Right kidney (tissue), 9 donors: Measurements from ENCODE around the gene KRTAP21-3.
"Not testable (repeated sequence)": the region's sequence is repeated elsewhere in the genome, so short reads cannot be mapped to it uniquely, and the experiment has no call there.

Source experiments
- DNase-seq: peaks from one replicate; pipeline ENCODE4 v3.0.0-alpha.2; 2016
- long read RNA-seq, 8 donors: transcript quantifications; one replicate each; lab custom pipeline, GENCODE V29; 2026

Gene KRTAP21-3, protein sequence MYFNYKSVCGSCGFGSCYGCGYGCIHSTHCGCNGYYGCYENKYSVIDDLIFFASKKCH
- long read RNA-seq, donor 1 = 0 reads
- long read RNA-seq, donor 2 = 0 reads
- long read RNA-seq, donor 3 = 0 reads
- long read RNA-seq, donor 4 = 0 reads
- long read RNA-seq, donor 5 = 0 reads
- long read RNA-seq, donor 6 = 0 reads
- long read RNA-seq, donor 7 = 0 reads
- long read RNA-seq, donor 8 = 0 reads

- no peak for DNase-seq
These were observed at the start of gene KRTAP21-3 for GRCh38 chr21:30718239-30718909. Gene KRTAP21-3 (minus strand): TSS chr21:30718777. CDS start chr21:30718759, 18 bp downstream.

- no peak for DNase-seq
These were observed 42.2 kb upstream of the KRTAP21-3 start for GRCh38 chr21:30760776-30761175.

DNA sequence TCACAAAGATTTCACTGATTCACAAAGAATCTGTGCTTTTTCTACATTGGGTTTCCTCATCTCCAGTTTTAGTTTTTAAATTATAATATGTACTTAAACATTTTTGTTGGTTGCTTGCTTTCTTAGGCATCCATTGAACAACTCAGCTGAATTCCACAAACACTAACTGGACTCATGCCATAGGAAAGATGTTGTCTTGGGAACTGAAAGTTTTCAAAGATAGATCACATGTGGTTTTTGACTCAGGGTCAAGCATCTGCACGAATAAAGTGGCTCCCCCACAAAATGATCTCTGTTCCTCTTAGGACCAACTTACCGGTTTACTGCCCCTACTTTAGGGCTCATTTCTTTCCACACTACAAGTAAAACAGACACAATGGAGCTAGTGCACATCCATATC, 39.7 kb upstream of the KRTAP21-3 start:
- no peak for DNase-seq

DNA sequence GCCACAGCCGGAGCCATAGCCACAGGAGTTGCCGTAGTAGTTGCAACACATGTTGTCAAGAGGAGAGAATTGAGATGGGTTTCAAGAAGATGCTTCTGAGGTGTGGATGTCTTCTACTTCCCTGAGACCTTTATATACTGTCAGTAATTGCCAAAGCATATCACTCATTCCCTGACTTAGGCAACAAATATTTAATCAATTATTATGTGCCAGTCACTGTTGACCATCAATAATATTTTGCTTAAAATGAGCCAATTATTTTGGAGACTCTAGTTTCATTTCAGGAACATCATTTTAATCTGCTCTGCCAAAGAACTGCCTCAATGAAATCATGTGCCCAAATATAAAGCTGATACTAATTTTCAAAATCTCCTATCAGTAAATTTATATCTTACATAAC, 36.8 kb upstream of the KRTAP21-3 start, which contains the start of gene KRTAP21-1:
Gene KRTAP21-1 (minus strand): TSS at position 101 of the 400 bp plus-strand sequence. CDS start 50 bp downstream, at position 51.
- DNase-seq = not testable (repeated sequence)

- no peak for DNase-seq
These were observed 28.6 kb upstream of the KRTAP21-3 start, which contains the start of gene KRTAP21-2 for GRCh38 chr21:30747159-30747558. Gene KRTAP21-2 (minus strand): TSS chr21:30747259. CDS start chr21:30747202, 57 bp downstream.

DNA sequence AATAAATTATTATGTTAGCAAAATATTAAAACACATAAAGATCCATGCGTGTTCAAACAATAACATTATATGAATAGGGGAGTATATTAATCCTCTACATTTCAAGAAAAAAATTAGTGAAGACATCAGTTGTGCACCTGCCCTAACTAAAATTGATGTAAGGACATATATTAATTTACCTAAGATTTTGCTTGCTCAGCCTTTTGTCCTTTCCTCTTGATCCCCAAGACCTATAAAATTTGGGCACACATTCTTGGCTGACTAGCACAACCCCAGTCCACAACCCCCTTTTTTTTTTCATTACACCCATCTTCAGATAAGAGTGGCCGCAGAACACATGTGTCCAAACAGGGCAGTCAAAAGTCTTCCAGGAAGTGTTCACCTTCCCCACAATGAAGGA, 21.9 kb upstream of the KRTAP21-3 start:
- DNase-seq = no peak

DNA sequence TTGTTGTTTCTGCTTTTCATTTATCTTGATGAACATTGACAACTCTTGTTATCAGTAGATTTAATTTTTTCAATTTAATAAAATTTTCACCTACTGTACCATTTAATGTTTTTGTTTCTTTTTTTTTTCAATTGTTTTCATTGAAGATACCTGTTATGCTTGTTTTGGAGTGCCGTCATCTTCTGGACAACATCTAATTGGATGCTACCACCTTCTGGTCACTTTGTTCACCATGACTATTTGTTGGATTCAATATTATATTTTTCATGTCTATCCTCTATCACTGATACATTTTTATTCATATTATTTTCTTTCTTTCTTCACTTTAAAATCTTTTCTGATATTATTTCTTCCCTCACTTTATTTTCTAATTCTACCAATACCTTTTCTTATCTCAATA, 14.4 kb upstream of the KRTAP21-3 start:
- no peak for DNase-seq

DNA sequence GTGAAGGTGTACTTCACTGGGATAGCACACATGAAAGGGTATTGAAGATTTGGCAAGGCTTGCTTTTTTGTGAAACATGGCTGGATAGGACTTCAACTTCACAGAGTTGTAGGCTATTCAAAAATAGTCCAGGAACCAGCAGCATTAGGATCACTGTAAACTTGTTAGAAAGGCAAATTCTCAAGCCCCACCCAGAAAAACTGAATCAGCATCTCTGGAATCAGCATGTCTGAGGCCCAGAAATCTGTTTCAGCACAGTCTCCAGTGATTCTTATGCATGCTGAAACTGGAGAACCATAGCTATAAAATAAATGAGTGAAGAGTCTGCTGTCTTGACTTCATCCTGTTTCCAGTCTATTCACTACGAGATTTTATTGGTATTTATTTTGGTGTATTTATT, 8.1 kb upstream of the KRTAP21-3 start:
- DNase-seq = no peak

GRCh38 chr21:30719401-30719800, 824 bp upstream of the KRTAP21-3 start:
- no peak for DNase-seq

- no peak for DNase-seq
These were observed 1.5 kb downstream of the KRTAP21-3 start for GRCh38 chr21:30717105-30717504.

- no peak for DNase-seq
These were observed 3.6 kb downstream of the KRTAP21-3 start for GRCh38 chr21:30714946-30715345.

GRCh38 chr21:30714456-30714855, 4.1 kb downstream of the KRTAP21-3 start:
- DNase-seq = no peak

DNA sequence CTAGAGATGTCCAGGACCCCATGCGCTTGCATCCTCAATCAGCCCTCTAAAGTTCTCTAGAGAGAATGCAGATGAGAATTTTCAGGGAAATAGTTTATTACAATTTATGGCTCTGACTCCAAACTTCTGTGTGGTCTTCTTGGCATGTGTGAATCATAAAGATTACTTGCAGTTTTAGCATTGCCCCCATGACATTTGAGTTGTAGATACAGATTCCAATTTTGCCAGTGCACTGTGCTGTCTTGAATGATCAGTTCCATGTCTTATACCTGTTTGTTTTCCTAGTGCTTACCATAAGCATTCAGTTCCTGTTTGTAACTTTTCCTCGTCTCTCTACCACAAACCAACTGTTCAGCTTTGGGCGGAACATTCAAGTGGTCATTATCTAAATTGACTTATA, 4.8 kb downstream of the KRTAP21-3 start:
- no peak for DNase-seq

GRCh38 chr21:30710499-30710898, 8.1 kb downstream of the KRTAP21-3 start:
- DNase-seq = no peak

GRCh38 chr21:30707409-30707808, 11.2 kb downstream of the KRTAP21-3 start:
- no peak for DNase-seq

- DNase-seq = no peak
These were observed 22.6 kb downstream of the KRTAP21-3 start for GRCh38 chr21:30695956-30696355.

DNA sequence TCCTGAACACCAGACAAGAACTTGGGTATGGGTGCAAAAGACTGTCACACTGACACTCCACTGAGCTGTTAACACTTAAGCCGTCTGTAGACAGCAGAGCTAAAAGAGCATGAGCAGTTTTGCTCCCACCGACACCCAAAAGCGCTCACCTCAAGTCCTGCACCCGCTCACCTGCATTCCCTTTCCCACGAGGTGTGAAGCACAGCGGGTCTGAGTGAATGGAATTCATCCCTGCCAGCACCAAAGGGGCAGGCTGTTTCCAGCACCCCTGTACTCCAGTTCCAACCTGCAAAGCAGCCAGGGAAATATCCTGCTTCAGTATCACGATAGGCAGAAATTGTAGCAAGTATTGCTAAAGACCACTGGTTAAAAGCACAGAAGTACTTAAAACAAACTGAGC, 28.8 kb downstream of the KRTAP21-3 start:
- DNase-seq = no peak

- no peak for DNase-seq
These were observed 34.1 kb downstream of the KRTAP21-3 start for GRCh38 chr21:30684506-30684905.

- DNase-seq = no peak
These were observed 38.0 kb downstream of the KRTAP21-3 start for GRCh38 chr21:30680586-30680985.

DNA sequence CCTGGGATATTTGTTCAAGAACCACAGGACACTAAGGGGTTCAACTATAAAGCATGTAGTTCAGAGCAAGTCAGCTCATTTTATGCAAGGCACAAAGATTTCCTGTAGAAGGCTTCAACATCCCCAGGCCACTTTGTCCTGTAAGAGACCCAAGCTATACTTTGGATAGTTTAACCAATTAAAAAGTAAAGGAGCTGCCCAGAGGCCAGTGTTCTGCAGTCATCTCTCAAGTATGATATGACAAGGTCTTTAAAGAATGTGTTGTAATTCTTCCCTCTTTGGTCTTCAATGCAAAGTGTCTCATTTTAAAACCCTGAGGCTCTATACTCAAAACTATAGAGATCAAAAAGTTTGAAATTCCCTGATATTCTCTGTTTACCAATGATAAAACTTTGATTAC, 41.8 kb downstream of the KRTAP21-3 start:
- DNase-seq = no peak

GRCh38 chr21:30674312-30674711, 44.3 kb downstream of the KRTAP21-3 start:
- DNase-seq = no peak

DNA sequence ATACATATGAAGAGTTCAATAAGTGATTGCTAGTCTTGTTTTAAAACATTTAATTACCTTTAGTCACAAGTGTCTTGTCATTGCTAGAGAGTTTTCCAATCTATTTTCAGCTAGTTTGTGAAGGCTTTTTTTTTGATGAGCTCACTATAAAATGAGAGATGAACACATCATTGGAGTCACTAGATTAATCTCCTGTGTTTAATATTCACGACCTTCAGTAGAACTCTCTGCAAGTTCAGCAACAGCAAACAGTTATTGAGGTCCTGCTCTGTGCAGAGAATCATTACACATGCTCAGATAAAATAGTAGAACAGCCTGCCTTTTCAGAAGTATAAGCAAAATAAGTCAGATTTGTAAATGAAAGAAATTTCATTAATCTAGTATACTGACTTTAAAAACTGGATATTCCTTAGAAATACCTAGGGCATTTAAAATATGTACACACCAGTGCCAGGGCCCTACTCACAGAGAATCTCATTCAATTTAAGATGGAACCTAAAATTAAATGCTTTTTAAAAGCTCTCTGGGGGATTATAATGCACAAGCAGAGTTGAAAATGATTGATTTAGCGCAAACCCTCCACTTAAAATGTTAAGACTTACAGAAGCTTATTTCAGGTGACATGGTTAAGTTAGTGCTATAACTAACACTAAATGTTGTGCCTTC, 45.5 kb downstream of the KRTAP21-3 start:
- DNase-seq = no peak

GRCh38 chr21:30668776-30669175, 49.8 kb downstream of the KRTAP21-3 start:
- no peak for DNase-seq
